Progenitor cell of endocrine pancreas (in vitro differentiated cells): ENCODE data around the gene ETAA1. TPM values are rescaled to one million over a fixed set of nuclear protein-coding genes. Genes with fewer than 3 reads are reported as not detected.

Source experiments
- DNase-seq: peaks from one replicate; pipeline ENCODE4 v3.0.0; 2021; ENCODE audit warnings: low spot score; ENCODE audit not compliant: unreplicated experiment
- H3K27ac Mint-ChIP-seq: 2 replicates; pipeline ENCODE4 v1.8.0; 2021; ENCODE audit warnings: mild to moderate bottlenecking, moderate library complexity, mixed read lengths
- H3K27me3 Mint-ChIP-seq: 2 replicates; pipeline ENCODE4 v1.8.0; 2021; ENCODE audit warnings: mixed read lengths
- H3K36me3 Mint-ChIP-seq: 2 replicates; pipeline ENCODE4 v1.8.0; 2022; ENCODE audit warnings: mixed read lengths; ENCODE audit not compliant: insufficient read depth
- H3K4me1 Mint-ChIP-seq: 2 replicates; pipeline ENCODE4 v1.8.0; 2021; ENCODE audit warnings: low read depth, mixed read lengths
- H3K4me3 Mint-ChIP-seq: 2 replicates; pipeline ENCODE4 v1.8.0; 2021; ENCODE audit warnings: low read depth, mild to moderate bottlenecking, moderate library complexity, mixed read lengths
- H3K9me3 Mint-ChIP-seq: 2 replicates; pipeline ENCODE4 v1.8.0; 2021; ENCODE audit warnings: low read depth, mixed read lengths
- total RNA-seq: library from RNA; stranded (reverse); gene quantifications from 2 replicates; pipeline ENCODE4 v1.2.1, GENCODE V29; 2021
- TF ChIP-seq, protein P1 (sequence below): fragments of 200-600 bp; sonication (generic); IDR thresholded peaks from one replicate; pipeline ENCODE4 v1.5.0; 2021; ENCODE audit warnings: antibody characterized with exemption, mild to moderate bottlenecking; ENCODE audit not compliant: unreplicated experiment

Gene ETAA1
- total RNA-seq, 1 donor from 2014 or later, result 24.3 TPM

- peaks cover 1% of the 10 kb centered on the region for H3K36me3 Mint-ChIP-seq
- no peak overlapping the region for H3K4me3 Mint-ChIP-seq
- no peaks in the 10 kb centered on the region for H3K27me3 Mint-ChIP-seq
- H3K27ac Mint-ChIP-seq, result no peak overlapping the region
- H3K4me1 Mint-ChIP-seq, result peaks cover 5% of the 10 kb centered on the region
- DNase-seq, result no peak
- peaks cover 11% of the 10 kb centered on the region for H3K9me3 Mint-ChIP-seq
- TF ChIP-seq, protein P1, sequence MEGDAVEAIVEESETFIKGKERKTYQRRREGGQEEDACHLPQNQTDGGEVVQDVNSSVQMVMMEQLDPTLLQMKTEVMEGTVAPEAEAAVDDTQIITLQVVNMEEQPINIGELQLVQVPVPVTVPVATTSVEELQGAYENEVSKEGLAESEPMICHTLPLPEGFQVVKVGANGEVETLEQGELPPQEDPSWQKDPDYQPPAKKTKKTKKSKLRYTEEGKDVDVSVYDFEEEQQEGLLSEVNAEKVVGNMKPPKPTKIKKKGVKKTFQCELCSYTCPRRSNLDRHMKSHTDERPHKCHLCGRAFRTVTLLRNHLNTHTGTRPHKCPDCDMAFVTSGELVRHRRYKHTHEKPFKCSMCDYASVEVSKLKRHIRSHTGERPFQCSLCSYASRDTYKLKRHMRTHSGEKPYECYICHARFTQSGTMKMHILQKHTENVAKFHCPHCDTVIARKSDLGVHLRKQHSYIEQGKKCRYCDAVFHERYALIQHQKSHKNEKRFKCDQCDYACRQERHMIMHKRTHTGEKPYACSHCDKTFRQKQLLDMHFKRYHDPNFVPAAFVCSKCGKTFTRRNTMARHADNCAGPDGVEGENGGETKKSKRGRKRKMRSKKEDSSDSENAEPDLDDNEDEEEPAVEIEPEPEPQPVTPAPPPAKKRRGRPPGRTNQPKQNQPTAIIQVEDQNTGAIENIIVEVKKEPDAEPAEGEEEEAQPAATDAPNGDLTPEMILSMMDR, result no peak
Measured at GRCh38 chr2:67436221-67436620, 39.1 kb downstream of the ETAA1 start.

GRCh38 chr2:67437114-67437513 lies 40.0 kb downstream of the ETAA1 start:
- TF ChIP-seq, protein P1, result no peak
- Mint-ChIP-seq H3K4me3 (no peak overlapping the region), H3K36me3 (no peaks in the 10 kb centered on the region), H3K27ac (no peak overlapping the region), H3K9me3 (peaks cover 6% of the 10 kb centered on the region), H3K27me3 (no peaks in the 10 kb centered on the region), H3K4me1 (peaks cover 5% of the 10 kb centered on the region)
- no peak for DNase-seq

DNA sequence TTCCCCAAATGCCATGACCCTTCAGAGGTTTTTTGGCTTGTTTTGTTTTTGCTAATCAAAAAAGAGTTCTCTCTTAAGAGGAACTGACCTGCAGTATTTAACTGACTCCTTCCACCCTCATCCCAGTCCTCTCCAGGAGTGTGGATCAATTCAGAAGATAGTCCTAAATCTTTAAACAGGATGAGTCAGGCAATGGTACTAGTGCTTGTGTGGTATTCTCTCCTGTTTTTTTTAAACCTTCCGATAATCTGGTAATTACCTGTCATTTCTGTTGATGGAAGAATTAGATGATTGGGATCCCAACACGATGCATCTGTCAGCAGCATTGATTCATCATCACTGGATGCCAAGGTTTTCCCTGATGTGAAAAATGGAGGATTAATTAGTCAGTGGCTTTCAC lies 41.2 kb downstream of the ETAA1 start:
- Mint-ChIP-seq H3K4me3 (no peak overlapping the region), H3K4me1 (peaks cover 5% of the 10 kb centered on the region), H3K27me3 (no peaks in the 10 kb centered on the region), H3K27ac (no peak overlapping the region), H3K36me3 (no peaks in the 10 kb centered on the region), H3K9me3 (no peaks in the 10 kb centered on the region)
- TF ChIP-seq, protein P1, result no peak
- DNase-seq, result no peak

DNA sequence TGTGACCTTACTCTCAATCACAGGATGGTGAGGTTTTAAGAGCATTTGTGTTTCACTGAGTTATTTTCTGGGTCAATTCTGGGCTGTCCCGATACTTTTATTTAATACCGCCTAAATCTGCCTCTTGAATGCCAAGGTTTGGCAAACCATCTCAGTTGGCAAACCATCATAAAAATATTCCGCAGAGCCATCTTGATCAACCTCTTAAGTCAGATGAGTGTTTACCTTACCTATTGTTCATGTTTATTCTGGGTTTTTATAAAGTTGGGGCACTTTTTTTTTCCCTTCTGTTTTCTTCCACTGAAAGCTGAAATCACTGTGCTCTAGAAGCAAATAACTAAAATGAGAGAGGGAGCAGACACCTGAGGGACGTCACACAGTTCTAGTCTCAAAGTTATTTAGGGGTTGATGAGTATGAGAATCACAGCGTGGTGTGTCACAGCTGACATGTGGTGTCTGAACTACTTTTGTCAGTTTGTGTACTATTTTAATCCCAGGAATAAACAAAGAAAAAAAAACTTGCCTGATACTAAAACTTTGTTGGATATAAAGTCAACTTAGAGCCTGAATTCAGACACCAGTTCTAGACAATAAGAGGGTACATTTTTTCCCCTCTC lies 48.6 kb downstream of the ETAA1 start:
- Mint-ChIP-seq H3K4me1 (peaks cover 18% of the 10 kb centered on the region), H3K4me3 (no peak overlapping the region), H3K27me3 (no peaks in the 10 kb centered on the region), H3K27ac (peak overlapping the region; percentile 37), H3K9me3 (peaks cover 8% of the 10 kb centered on the region), H3K36me3 (no peaks in the 10 kb centered on the region)
- no peak for DNase-seq
- TF ChIP-seq, protein P1, result no peak

DNA sequence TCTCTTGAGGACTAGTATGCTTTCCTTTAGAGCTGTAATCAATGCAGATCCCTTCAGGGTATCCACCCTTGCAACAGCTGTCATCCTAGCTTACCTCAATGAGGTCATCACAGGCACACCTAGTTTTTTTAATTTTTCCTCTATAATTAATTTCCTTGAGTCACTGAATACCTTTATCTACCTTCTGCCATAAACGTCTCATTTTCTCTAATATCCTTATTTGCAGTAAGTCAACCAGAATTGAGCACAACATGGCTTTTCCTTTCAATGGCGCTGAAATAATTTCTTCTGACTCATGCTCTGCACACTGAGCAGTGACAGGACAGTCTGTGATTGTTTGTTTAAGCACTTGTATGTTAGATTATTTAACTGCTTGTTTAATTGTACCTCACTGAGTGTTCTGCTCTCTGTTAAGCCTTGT lies 49.4 kb downstream of the ETAA1 start:
- H3K36me3 Mint-ChIP-seq, result no peaks in the 10 kb centered on the region
- peaks cover 8% of the 10 kb centered on the region for H3K9me3 Mint-ChIP-seq
- H3K4me3 Mint-ChIP-seq, result no peak overlapping the region
- no peak for DNase-seq
- TF ChIP-seq, protein P1, result no peak
- peaks cover 18% of the 10 kb centered on the region for H3K4me1 Mint-ChIP-seq
- no peaks in the 10 kb centered on the region for H3K27me3 Mint-ChIP-seq
- peak overlapping the region; percentile 26 for H3K27ac Mint-ChIP-seq
